HEK293 (cell line): ENCODE results near the gene STATH.

Source experiments
- CTCF ChIA-PET: fragments of 350-600 bp; formaldehyde crosslinking; extraction: SDS; loops from one replicate; lab custom pipeline; 2021; ENCODE audit warnings: antibody characterized with exemption; lab: Yijun Ruan, JAX
- POLR2A ChIA-PET: fragments of 300-600 bp; formaldehyde crosslinking; extraction: SDS; loops from one replicate; lab custom pipeline; 2020; ENCODE audit warnings: antibody characterized with exemption, inconsistent platforms; lab: Yijun Ruan, JAX
- H3K27ac ChIP-seq: fragments of 200-500 bp; sonication (Bioruptor generic); 2 replicates; pipeline ENCODE4 v1.5.1; 2014; ENCODE audit warnings: low read depth, low read length, control low read depth, inconsistent platforms; ENCODE audit errors: extremely low read depth
- H3K36me3 ChIP-seq, 2 experiments: fragments of 200-500 bp in 1 of 2; sonication (Bioruptor generic) in 1 of 2; 1 replicate in 1 of 2; 2 replicates in 1 of 2; pipeline ENCODE4 v1.5.1; 2014 to 2017; ENCODE audit warnings: inconsistent platforms in 2 of 2, low read length in 2 of 2; ENCODE audit not compliant: control insufficient read depth in 2 of 2, insufficient read depth in 1 of 2
- H3K4me1 ChIP-seq: fragments of 200-500 bp; sonication (Bioruptor generic); 2 replicates; pipeline ENCODE4 v1.5.1; 2014; ENCODE audit warnings: mild to moderate bottlenecking, low read length, inconsistent platforms; ENCODE audit not compliant: control insufficient read depth, insufficient read depth
- H3K4me3 ChIP-seq: 2 replicates; pipeline ENCODE4 v1.5.1; 2011; ENCODE audit warnings: low read depth, mild to moderate bottlenecking, control low read depth, low read length, moderate library complexity
- H3K9me3 ChIP-seq: fragments of 200-500 bp; sonication (Bioruptor generic); 2 replicates; pipeline ENCODE4 v1.5.1; 2014; ENCODE audit warnings: low read depth, low read length, inconsistent platforms; ENCODE audit not compliant: control insufficient read depth, insufficient read depth
- KLF16 ChIP-seq: fragments of 450-650 bp; formaldehyde crosslinking; IDR thresholded peaks from 2 replicates; pipeline ENCODE4 v1.5.1; 2017; ENCODE audit warnings: missing biosample characterization, missing genetic modification characterization
- OVOL3 ChIP-seq: fragments of 450-650 bp; formaldehyde crosslinking; IDR thresholded peaks from 2 replicates; pipeline ENCODE4 v1.5.1; 2016; ENCODE audit warnings: missing biosample characterization, missing genetic modification characterization
- PRDM1 ChIP-seq: fragments of 450-650 bp; formaldehyde crosslinking; IDR thresholded peaks from 2 replicates; pipeline ENCODE4; 2016; ENCODE audit warnings: missing biosample characterization, missing genetic modification characterization
- SP2 ChIP-seq: fragments of 450-650 bp; formaldehyde crosslinking; IDR thresholded peaks from 2 replicates; pipeline ENCODE4 v1.5.1; 2016; ENCODE audit warnings: missing biosample characterization, missing genetic modification characterization
- TCF7L2 ChIP-seq: IDR thresholded peaks from 2 replicates; pipeline ENCODE4 v1.6.1; 2011; ENCODE audit warnings: low read depth, mild to moderate bottlenecking, inconsistent platforms, low read length, moderate library complexity, borderline replicate concordance
- ZBTB1 ChIP-seq: fragments of 450-650 bp; formaldehyde crosslinking; IDR thresholded peaks from 2 replicates; pipeline ENCODE4 v1.5.1; 2016; ENCODE audit warnings: missing biosample characterization, missing genetic modification characterization
- ZBTB20 ChIP-seq: fragments of 450-650 bp; formaldehyde crosslinking; IDR thresholded peaks from 2 replicates; pipeline ENCODE4 v1.5.1; 2016; ENCODE audit warnings: missing biosample characterization, missing genetic modification characterization
- ZFHX2 ChIP-seq: fragments of 450-650 bp; formaldehyde crosslinking; conservative IDR thresholded peaks from 2 replicates; pipeline ENCODE4 v1.5.1; 2016; ENCODE audit warnings: missing biosample characterization, missing genetic modification characterization
- ZFP41 ChIP-seq: fragments of 450-650 bp; formaldehyde crosslinking; IDR thresholded peaks from 2 replicates; pipeline ENCODE4 v1.5.1; 2016; ENCODE audit warnings: missing biosample characterization, missing genetic modification characterization, borderline replicate concordance
- ZNF112 ChIP-seq: fragments of 450-650 bp; formaldehyde crosslinking; IDR thresholded peaks from 2 replicates; pipeline ENCODE4 v1.5.0; 2017; ENCODE audit warnings: missing biosample characterization, missing genetic modification characterization
- ZNF155 ChIP-seq: fragments of 450-650 bp; formaldehyde crosslinking; IDR thresholded peaks from 2 replicates; pipeline ENCODE4 v1.5.1; 2016; ENCODE audit warnings: missing biosample characterization, missing genetic modification characterization
- ZNF174 ChIP-seq: fragments of 450-650 bp; formaldehyde crosslinking; IDR thresholded peaks from 2 replicates; pipeline ENCODE4 v1.5.0; 2017; ENCODE audit warnings: missing biosample characterization, mild to moderate bottlenecking, missing genetic modification characterization
- ZNF221 ChIP-seq: fragments of 450-650 bp; formaldehyde crosslinking; IDR thresholded peaks from 2 replicates; pipeline ENCODE4 v1.5.1; 2017; ENCODE audit warnings: missing biosample characterization, missing genetic modification characterization, borderline replicate concordance
- ZNF239 ChIP-seq: fragments of 450-650 bp; formaldehyde crosslinking; IDR thresholded peaks from 2 replicates; pipeline ENCODE4 v1.5.1; 2016; ENCODE audit warnings: missing biosample characterization, missing genetic modification characterization
- ZNF266 ChIP-seq: fragments of 450-650 bp; formaldehyde crosslinking; IDR thresholded peaks from 2 replicates; pipeline ENCODE4 v1.5.1; 2016; ENCODE audit warnings: missing biosample characterization, missing genetic modification characterization, low read depth
- ZNF335 ChIP-seq: fragments of 450-650 bp; formaldehyde crosslinking; conservative IDR thresholded peaks from 2 replicates; pipeline ENCODE4 v1.5.1; 2016; ENCODE audit warnings: missing biosample characterization, missing genetic modification characterization
- ZNF510 ChIP-seq: fragments of 450-650 bp; formaldehyde crosslinking; IDR thresholded peaks from 2 replicates; pipeline ENCODE4 v1.5.1; 2018; ENCODE audit warnings: mild to moderate bottlenecking, missing genetic modification characterization, missing biosample characterization; ENCODE audit not compliant: insufficient replicate concordance
- ZNF549 ChIP-seq: fragments of 450-650 bp; IDR thresholded peaks from 2 replicates; pipeline ENCODE4 v1.5.1; 2018; ENCODE audit warnings: missing biosample characterization, missing genetic modification characterization, mild to moderate bottlenecking, inconsistent platforms, moderate library complexity
- ZNF560 ChIP-seq: fragments of 450-650 bp; formaldehyde crosslinking; IDR thresholded peaks from 2 replicates; pipeline ENCODE4 v1.5.1; 2017; ENCODE audit warnings: missing biosample characterization, missing genetic modification characterization, borderline replicate concordance
- ZNF571 ChIP-seq: fragments of 450-650 bp; formaldehyde crosslinking; IDR thresholded peaks from 2 replicates; pipeline ENCODE4 v1.5.0; 2017; ENCODE audit warnings: missing biosample characterization, missing genetic modification characterization
- ZNF707 ChIP-seq: fragments of 450-650 bp; formaldehyde crosslinking; IDR thresholded peaks from 2 replicates; pipeline ENCODE4 v1.5.1; 2016; ENCODE audit warnings: missing biosample characterization, missing genetic modification characterization
- ZNF776 ChIP-seq: fragments of 450-650 bp; formaldehyde crosslinking; IDR thresholded peaks from 2 replicates; pipeline ENCODE4 v1.5.0; 2017; ENCODE audit warnings: missing biosample characterization, missing genetic modification characterization, borderline replicate concordance
- ZNF792 ChIP-seq: fragments of 450-650 bp; formaldehyde crosslinking; IDR thresholded peaks from 2 replicates; pipeline ENCODE4 v1.5.1; 2016; ENCODE audit warnings: missing biosample characterization, missing genetic modification characterization
- ZSCAN16 ChIP-seq: fragments of 450-650 bp; formaldehyde crosslinking; IDR thresholded peaks from 2 replicates; pipeline ENCODE4 v1.5.1; 2016; ENCODE audit warnings: missing biosample characterization, missing genetic modification characterization
- TF ChIP-seq, protein P1 (sequence below): fragments of 450-650 bp; formaldehyde crosslinking; IDR thresholded peaks from 2 replicates; pipeline ENCODE4 v1.5.1; 2016; ENCODE audit warnings: missing biosample characterization, missing genetic modification characterization
- TF ChIP-seq, protein P2 (sequence below): fragments of 450-650 bp; formaldehyde crosslinking; IDR thresholded peaks from 2 replicates; pipeline ENCODE4 v1.5.1; 2016; ENCODE audit warnings: missing biosample characterization, missing genetic modification characterization
- TF ChIP-seq, protein P3 (sequence below): fragments of 450-650 bp; formaldehyde crosslinking; IDR thresholded peaks from 2 replicates; pipeline ENCODE4 v1.5.1; 2016; ENCODE audit warnings: missing biosample characterization, missing genetic modification characterization
- TF ChIP-seq, protein P4 (sequence below): fragments of 450-650 bp; formaldehyde crosslinking; IDR thresholded peaks from 2 replicates; pipeline ENCODE4 v1.5.1; 2016; ENCODE audit warnings: missing biosample characterization, missing genetic modification characterization
- TF ChIP-seq, protein P5 (sequence below): fragments of 450-650 bp; formaldehyde crosslinking; IDR thresholded peaks from 2 replicates; pipeline ENCODE4 v1.5.1; 2017; ENCODE audit warnings: missing biosample characterization, missing genetic modification characterization

The STATH gene

DNA sequence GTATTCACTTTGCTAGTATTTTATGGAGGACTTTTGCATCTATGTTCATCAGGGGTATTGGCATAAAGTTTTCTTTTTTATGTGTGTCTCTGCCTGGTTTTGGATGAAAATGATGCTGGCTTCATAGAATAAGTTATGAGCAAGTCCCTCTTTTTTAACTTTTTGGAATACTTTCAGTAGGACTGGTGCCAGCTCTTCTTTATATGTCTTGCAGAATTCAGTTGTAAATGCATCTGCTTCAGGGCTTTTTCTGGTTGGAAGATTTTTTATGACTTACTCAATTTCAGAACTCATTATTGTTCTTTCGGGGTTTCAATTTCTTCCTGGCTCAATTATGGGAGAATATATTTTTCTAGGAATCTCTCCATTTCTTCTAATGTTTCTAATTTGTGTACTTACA, 21.1 kb upstream of the STATH start:
- H3K9me3 ChIP-seq: no peaks in the 10 kb centered on the region
- no peaks in the 10 kb centered on the region for H3K4me1 ChIP-seq
- ChIA-PET CTCF (no interaction called here), POLR2A (no interaction called here)
- no peak overlapping the region for H3K27ac ChIP-seq
- no peak overlapping the region for H3K4me3 ChIP-seq
- H3K36me3 ChIP-seq: no peaks in the 10 kb centered on the region
- no peak for TF ChIP-seq ZNF571 (tag by site-specific recombination)
- no peak for TF ChIP-seq ZNF266 (tag by site-specific recombination)
- TF ChIP-seq, protein P1, sequence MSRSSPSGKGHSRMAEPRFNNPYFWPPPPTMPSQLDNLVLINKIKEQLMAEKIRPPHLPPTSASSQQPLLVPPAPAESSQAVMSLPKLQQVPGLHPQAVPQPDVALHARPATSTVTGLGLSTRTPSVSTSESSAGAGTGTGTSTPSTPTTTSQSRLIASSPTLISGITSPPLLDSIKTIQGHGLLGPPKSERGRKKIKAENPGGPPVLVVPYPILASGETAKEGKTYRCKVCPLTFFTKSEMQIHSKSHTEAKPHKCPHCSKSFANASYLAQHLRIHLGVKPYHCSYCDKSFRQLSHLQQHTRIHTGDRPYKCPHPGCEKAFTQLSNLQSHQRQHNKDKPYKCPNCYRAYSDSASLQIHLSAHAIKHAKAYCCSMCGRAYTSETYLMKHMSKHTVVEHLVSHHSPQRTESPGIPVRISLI: no peak
- TF ChIP-seq ZNF707 (tag by site-specific recombination): no peak
- no peak for TF ChIP-seq PRDM1
- TF ChIP-seq ZNF776 (tag by site-specific recombination): no peak
- TF ChIP-seq, protein P2, sequence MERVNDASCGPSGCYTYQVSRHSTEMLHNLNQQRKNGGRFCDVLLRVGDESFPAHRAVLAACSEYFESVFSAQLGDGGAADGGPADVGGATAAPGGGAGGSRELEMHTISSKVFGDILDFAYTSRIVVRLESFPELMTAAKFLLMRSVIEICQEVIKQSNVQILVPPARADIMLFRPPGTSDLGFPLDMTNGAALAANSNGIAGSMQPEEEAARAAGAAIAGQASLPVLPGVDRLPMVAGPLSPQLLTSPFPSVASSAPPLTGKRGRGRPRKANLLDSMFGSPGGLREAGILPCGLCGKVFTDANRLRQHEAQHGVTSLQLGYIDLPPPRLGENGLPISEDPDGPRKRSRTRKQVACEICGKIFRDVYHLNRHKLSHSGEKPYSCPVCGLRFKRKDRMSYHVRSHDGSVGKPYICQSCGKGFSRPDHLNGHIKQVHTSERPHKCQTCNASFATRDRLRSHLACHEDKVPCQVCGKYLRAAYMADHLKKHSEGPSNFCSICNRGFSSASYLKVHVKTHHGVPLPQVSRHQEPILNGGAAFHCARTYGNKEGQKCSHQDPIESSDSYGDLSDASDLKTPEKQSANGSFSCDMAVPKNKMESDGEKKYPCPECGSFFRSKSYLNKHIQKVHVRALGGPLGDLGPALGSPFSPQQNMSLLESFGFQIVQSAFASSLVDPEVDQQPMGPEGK (tag by site-specific recombination): no peak
- TF ChIP-seq ZNF155 (tag by site-specific recombination): no peak
- TF ChIP-seq ZBTB1 (tag by site-specific recombination): no peak
- no peak for TF ChIP-seq ZNF112 (tag by site-specific recombination)
- TF ChIP-seq SP2 (tag by site-specific recombination): no peak
- TF ChIP-seq, protein P3, sequence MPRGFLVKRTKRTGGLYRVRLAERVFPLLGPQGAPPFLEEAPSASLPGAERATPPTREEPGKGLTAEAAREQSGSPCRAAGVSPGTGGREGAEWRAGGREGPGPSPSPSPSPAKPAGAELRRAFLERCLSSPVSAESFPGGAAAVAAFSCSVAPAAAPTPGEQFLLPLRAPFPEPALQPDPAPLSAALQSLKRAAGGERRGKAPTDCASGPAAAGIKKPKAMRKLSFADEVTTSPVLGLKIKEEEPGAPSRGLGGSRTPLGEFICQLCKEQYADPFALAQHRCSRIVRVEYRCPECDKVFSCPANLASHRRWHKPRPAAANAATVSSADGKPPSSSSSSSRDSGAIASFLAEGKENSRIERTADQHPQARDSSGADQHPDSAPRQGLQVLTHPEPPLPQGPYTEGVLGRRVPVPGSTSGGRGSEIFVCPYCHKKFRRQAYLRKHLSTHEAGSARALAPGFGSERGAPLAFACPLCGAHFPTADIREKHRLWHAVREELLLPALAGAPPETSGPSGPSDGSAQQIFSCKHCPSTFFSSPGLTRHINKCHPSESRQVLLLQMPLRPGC (tag by site-specific recombination): no peak
- TF ChIP-seq ZFHX2 (tag by site-specific recombination): no peak
- no peak for TF ChIP-seq ZFP41 (tag by site-specific recombination)
- no peak for TF ChIP-seq ZNF560 (tag by site-specific recombination)
- TF ChIP-seq ZNF335 (tag by site-specific recombination): no peak
- TF ChIP-seq ZNF221 (tag by site-specific recombination): no peak
- TF ChIP-seq TCF7L2: no peak

DNA sequence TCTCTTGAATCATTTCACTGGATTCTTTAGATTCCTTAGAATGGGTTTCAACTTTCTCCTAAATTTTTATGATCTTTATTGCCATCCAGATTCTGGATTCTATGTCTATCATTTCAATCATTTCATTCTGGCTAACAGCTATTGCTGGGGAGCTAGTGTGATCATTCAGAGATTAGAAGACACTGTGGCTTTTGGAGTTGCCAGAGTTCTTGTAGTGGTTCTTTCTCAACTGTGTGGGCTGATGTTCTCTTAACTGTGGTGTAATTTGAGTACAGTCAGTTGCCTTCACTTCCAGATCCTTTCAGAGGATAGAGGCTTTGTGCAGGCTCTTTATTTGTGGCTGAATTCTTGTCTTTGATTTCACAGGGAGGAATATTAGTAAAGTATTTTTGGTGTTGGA, 18.2 kb upstream of the STATH start:
- ChIA-PET POLR2A (no interaction called here), CTCF (no interaction called here)
- H3K36me3 ChIP-seq: no peaks in the 10 kb centered on the region
- no peaks in the 10 kb centered on the region for H3K4me1 ChIP-seq
- H3K9me3 ChIP-seq: no peaks in the 10 kb centered on the region
- H3K4me3 ChIP-seq: no peak overlapping the region
- H3K27ac ChIP-seq: no peak overlapping the region
- TF ChIP-seq ZNF549: no peak
- no peak for TF ChIP-seq ZSCAN16 (tag by site-specific recombination)
- TF ChIP-seq ZBTB1 (tag by site-specific recombination): no peak
- no peak for TF ChIP-seq ZBTB20 (tag by site-specific recombination)
- TF ChIP-seq, protein P4, sequence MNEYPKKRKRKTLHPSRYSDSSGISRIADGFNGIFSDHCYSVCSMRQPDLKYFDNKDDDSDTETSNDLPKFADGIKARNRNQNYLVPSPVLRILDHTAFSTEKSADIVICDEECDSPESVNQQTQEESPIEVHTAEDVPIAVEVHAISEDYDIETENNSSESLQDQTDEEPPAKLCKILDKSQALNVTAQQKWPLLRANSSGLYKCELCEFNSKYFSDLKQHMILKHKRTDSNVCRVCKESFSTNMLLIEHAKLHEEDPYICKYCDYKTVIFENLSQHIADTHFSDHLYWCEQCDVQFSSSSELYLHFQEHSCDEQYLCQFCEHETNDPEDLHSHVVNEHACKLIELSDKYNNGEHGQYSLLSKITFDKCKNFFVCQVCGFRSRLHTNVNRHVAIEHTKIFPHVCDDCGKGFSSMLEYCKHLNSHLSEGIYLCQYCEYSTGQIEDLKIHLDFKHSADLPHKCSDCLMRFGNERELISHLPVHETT: no peak
- TF ChIP-seq ZNF174 (tag by site-specific recombination): no peak
- no peak for TF ChIP-seq ZNF792 (tag by site-specific recombination)
- TF ChIP-seq OVOL3: no peak
- no peak for TF ChIP-seq KLF16 (tag by site-specific recombination)
- no peak for TF ChIP-seq ZNF560 (tag by site-specific recombination)
- no peak for TF ChIP-seq ZNF510 (tag by site-specific recombination)
- TF ChIP-seq, protein P5, sequence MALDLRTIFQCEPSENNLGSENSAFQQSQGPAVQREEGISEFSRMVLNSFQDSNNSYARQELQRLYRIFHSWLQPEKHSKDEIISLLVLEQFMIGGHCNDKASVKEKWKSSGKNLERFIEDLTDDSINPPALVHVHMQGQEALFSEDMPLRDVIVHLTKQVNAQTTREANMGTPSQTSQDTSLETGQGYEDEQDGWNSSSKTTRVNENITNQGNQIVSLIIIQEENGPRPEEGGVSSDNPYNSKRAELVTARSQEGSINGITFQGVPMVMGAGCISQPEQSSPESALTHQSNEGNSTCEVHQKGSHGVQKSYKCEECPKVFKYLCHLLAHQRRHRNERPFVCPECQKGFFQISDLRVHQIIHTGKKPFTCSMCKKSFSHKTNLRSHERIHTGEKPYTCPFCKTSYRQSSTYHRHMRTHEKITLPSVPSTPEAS: no peak
- no peak for TF ChIP-seq ZNF221 (tag by site-specific recombination)
- TF ChIP-seq ZNF239 (tag by site-specific recombination): no peak
